PC-9 (cell line): ENCODE measurements around the gene SCGB3A1. TPM values are rescaled to one million over a fixed set of nuclear protein-coding genes. Genes with fewer than 3 reads are reported as not detected.

Experiments used
- BruUV-seq: library from RNA; stranded (reverse); fragments of 400-500 nt; replicated peaks from 2 replicates; lab custom pipeline; 2021; lab: Mats Ljungman, UMichigan
- CTCF ChIA-PET: fragments of 300-600 bp; sonication (Branson Sonifier 250); formaldehyde crosslinking; loops from one replicate; lab custom pipeline; 2022; ENCODE audit warnings: antibody characterized with exemption; lab: Charles Lee
- POLR2A ChIA-PET: fragments of 300-600 bp; sonication (Branson Sonifier 250); formaldehyde crosslinking; loops from one replicate; lab custom pipeline; 2022; ENCODE audit warnings: antibody characterized with exemption; ENCODE audit not compliant: unreplicated experiment; lab: Charles Lee
- DNase-seq, 2 experiments: peaks; one replicate each; pipeline versions ENCODE4 v3.0.0 to v3.0.0-alpha.2; 2015 to 2022; ENCODE audit warnings: mixed read lengths in 1 of 2
- H2AFZ ChIP-seq: fragments of 200-600 bp; sonication (generic); 2 replicates; pipeline ENCODE4 v1.8.1; 2017; ENCODE audit warnings: antibody characterized with exemption
- H3F3A ChIP-seq: fragments of 200-600 bp; sonication (generic); 2 replicates; pipeline ENCODE4 v1.8.1; 2017; ENCODE audit warnings: antibody characterized with exemption, mild to moderate bottlenecking, low read depth; ENCODE audit not compliant: insufficient read depth
- H3K27ac ChIP-seq: fragments of 200-600 bp; sonication (generic); 2 replicates; pipeline ENCODE4 v1.6.1; 2016; ENCODE audit warnings: mixed run types
- H3K27me3 ChIP-seq: fragments of 200-600 bp; sonication (generic); 2 replicates; pipeline ENCODE4 v1.6.1; 2016; ENCODE audit warnings: low read depth, mixed run types; ENCODE audit not compliant: insufficient read depth
- H3K36me3 ChIP-seq: fragments of 200-600 bp; sonication (generic); 2 replicates; pipeline ENCODE4 v1.6.1; 2016; ENCODE audit warnings: low read depth, mixed run types
- H3K4me1 ChIP-seq: fragments of 200-600 bp; sonication (generic); replicated peaks from 2 replicates; pipeline ENCODE4 v1.6.1; 2016; ENCODE audit warnings: mixed run types; ENCODE audit not compliant: insufficient read depth
- H3K4me2 ChIP-seq: fragments of 200-600 bp; sonication (generic); 2 replicates; pipeline ENCODE4 v1.6.1; 2017; ENCODE audit warnings: mixed run types
- H3K4me3 ChIP-seq: fragments of 200-600 bp; sonication (generic); 2 replicates; pipeline ENCODE4 v1.6.1; 2016; ENCODE audit warnings: mixed run types
- H3K79me2 ChIP-seq: fragments of 200-600 bp; sonication (generic); 2 replicates; pipeline ENCODE4 v1.6.1; 2017; ENCODE audit warnings: low read depth, mixed run types
- H3K9me2 ChIP-seq: fragments of 200-600 bp; sonication (generic); 2 replicates; pipeline ENCODE4 v1.8.1; 2017; ENCODE audit warnings: mild to moderate bottlenecking; ENCODE audit not compliant: insufficient read depth
- H3K9me3 ChIP-seq: fragments of 200-600 bp; sonication (generic); 2 replicates; pipeline ENCODE4 v1.8.1; 2016; ENCODE audit warnings: low read depth; ENCODE audit not compliant: insufficient read depth
- H4K20me1 ChIP-seq: fragments of 200-600 bp; sonication (generic); 2 replicates; pipeline ENCODE4 v1.8.1; 2017; ENCODE audit not compliant: insufficient read depth
- CTCF ChIP-seq: fragments of 200-600 bp; sonication (generic); conservative IDR thresholded peaks from 2 replicates; pipeline ENCODE4 v1.6.1; 2017; ENCODE audit warnings: mixed run types, antibody characterized with exemption, mild to moderate bottlenecking, moderate library complexity
- EZH2 ChIP-seq: fragments of 200-600 bp; sonication (generic); IDR thresholded peaks from 2 replicates; pipeline ENCODE4 v1.8.0; 2017; ENCODE audit warnings: antibody characterized with exemption, low read depth
- intact Hi-C: fragments of 100-400 bp; cut with micrococcal nuclease; formaldehyde crosslinking; loops from one replicate; pipeline ENCODE4 v1.10.0; 2022; ENCODE audit not compliant: unreplicated experiment
- total RNA-seq: library from RNA; stranded (reverse); gene quantifications from 2 replicates; pipeline ENCODE4 v1.2.3, GENCODE V29; 2021

SCGB3A1 gene
- total RNA-seq, 1 experiment from 2014 or later: not detected

GRCh38 chr5:180568914-180569313, 22.4 kb downstream of the SCGB3A1 start:
- POLR2A ChIA-PET: no interaction called here
- H3K79me2 ChIP-seq: no peaks in the 10 kb centered on the region
- H4K20me1 ChIP-seq: peaks cover 4% of the 10 kb centered on the region; the same call in 1 of the 2 replicates
- H2AFZ ChIP-seq: no peak overlapping the region
- intact Hi-C loops: no loop called here
- H3K27ac ChIP-seq: no peak overlapping the region
- H3K4me2 ChIP-seq: no peak overlapping the region
- no peaks in the 10 kb centered on the region for H3K9me2 ChIP-seq
- H3K27me3 ChIP-seq: no peaks in the 10 kb centered on the region
- no peak for DNase-seq
- CTCF ChIA-PET: no interaction called here
- H3K36me3 ChIP-seq: peaks cover 24% of the 10 kb centered on the region
- H3K9me3 ChIP-seq: no peaks in the 10 kb centered on the region
- H3F3A ChIP-seq: no peaks in the 10 kb centered on the region
- TF ChIP-seq EZH2 (no peak), CTCF (no peak)
- BruUV-seq: no TSS peak
- H3K4me3 ChIP-seq: no peak overlapping the region
- H3K4me1 ChIP-seq: no peaks in the 10 kb centered on the region

DNA sequence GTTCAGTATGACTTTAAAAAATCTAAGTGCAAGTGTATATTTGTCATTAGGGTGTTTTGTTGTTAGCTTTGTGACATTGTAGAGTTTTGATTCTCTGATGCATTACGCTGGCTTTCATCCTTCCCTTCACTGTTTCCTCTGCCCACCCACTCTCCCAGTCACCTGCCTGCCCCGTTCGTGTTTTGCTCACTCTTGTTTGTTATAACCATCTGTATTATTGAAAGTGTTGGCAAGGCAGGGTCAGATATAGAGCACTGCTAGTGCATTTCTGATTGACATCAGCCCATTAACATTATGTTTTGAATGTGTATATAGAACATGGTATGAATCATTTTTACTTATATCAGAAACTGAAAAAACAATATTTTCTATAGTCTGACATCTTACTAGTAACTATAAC, 27.3 kb downstream of the SCGB3A1 start:
- Histone ChIP-seq H3F3A (no peaks in the 10 kb centered on the region), H3K4me1 (no peaks in the 10 kb centered on the region), H3K9me2 (no peaks in the 10 kb centered on the region), H3K4me2 (no peak overlapping the region), H3K79me2 (peaks cover 28% of the 10 kb centered on the region), H3K4me3 (no peak overlapping the region), H3K27ac (no peak overlapping the region), H3K36me3 (0 out of 2 replicates have a peak, but pooled peaks cover 8% of the 10 kb centered on the region), H4K20me1 (peaks cover 12% of the 10 kb centered on the region; the same call in 1 of the 2 replicates), H3K9me3 (no peaks in the 10 kb centered on the region), H2AFZ (no peak overlapping the region), H3K27me3 (no peaks in the 10 kb centered on the region)
- CTCF ChIA-PET: no interaction called here
- TF ChIP-seq EZH2: no peak
- TF ChIP-seq CTCF: no peak
- POLR2A ChIA-PET: no interaction called here
- intact Hi-C loops: no loop called here
- no peak for DNase-seq
- no TSS peak for BruUV-seq

- H3K4me2 ChIP-seq: no peak overlapping the region
- H3K9me2 ChIP-seq: no peaks in the 10 kb centered on the region
- no peaks in the 10 kb centered on the region for H3K27me3 ChIP-seq
- no peak overlapping the region for H2AFZ ChIP-seq
- TF ChIP-seq CTCF: no peak
- no peak for TF ChIP-seq EZH2
- peaks cover 35% of the 10 kb centered on the region for H3K79me2 ChIP-seq
- no TSS peak for BruUV-seq
- no peaks in the 10 kb centered on the region for H3F3A ChIP-seq
- ChIA-PET CTCF (no interaction called here), POLR2A (no interaction called here)
- intact Hi-C loops: no loop called here
- H4K20me1 ChIP-seq: peaks cover 25% of the 10 kb centered on the region; the same call in 1 of the 2 replicates
- H3K9me3 ChIP-seq: no peaks in the 10 kb centered on the region
- peaks cover 8% of the 10 kb centered on the region; the same call in 1 of the 2 replicates for H3K36me3 ChIP-seq
- DNase-seq: no peak
- H3K4me3 ChIP-seq: no peak overlapping the region
- no peaks in the 10 kb centered on the region for H3K4me1 ChIP-seq
- H3K27ac ChIP-seq: no peak overlapping the region
These were observed 33.1 kb downstream of the SCGB3A1 start for GRCh38 chr5:180558232-180558631.
